IPS DF 19.7 (cell line): ENCODE results near the gene SHROOM3.

Experiments used
- DNase-seq: peaks from one replicate; pipeline ENCODE4 v3.0.0-alpha.2; 2013; ENCODE audit warnings: low read depth, low spot score

SHROOM3 gene

GRCh38 chr4:76780781-76781697 is 346.0 kb downstream of the SHROOM3 start:
- no peak for DNase-seq

GRCh38 chr4:76781698-76782595 is 346.9 kb downstream of the SHROOM3 start:
- DNase-seq = no peak

GRCh38 chr4:76782837-76783236 is 347.8 kb downstream of the SHROOM3 start:
- DNase-seq = no peak

- DNase-seq = no peak
Observed at GRCh38 chr4:76783836-76784235, 348.8 kb downstream of the SHROOM3 start.

GRCh38 chr4:76784237-76784636 is 349.2 kb downstream of the SHROOM3 start:
- DNase-seq = no peak

- no peak for DNase-seq
Observed at GRCh38 chr4:76787898-76788297, 352.9 kb downstream of the SHROOM3 start.

- DNase-seq = no peak
Observed at GRCh38 chr4:76790377-76790776, 355.3 kb downstream of the SHROOM3 start.

- DNase-seq = no peak
Observed at GRCh38 chr4:76791479-76791878, 356.4 kb downstream of the SHROOM3 start.

- DNase-seq = no peak
Observed at GRCh38 chr4:76792418-76792817, 357.4 kb downstream of the SHROOM3 start.

- no peak for DNase-seq
Observed at GRCh38 chr4:76795243-76795642, 360.2 kb downstream of the SHROOM3 start.

- no peak for DNase-seq
Observed at GRCh38 chr4:76799140-76799539, 364.1 kb downstream of the SHROOM3 start.

GRCh38 chr4:76799718-76800117 is 364.7 kb downstream of the SHROOM3 start:
- no peak for DNase-seq

- DNase-seq = no peak
Observed at GRCh38 chr4:76800902-76801301, 365.9 kb downstream of the SHROOM3 start.

GRCh38 chr4:76801621-76802235 is 366.7 kb downstream of the SHROOM3 start:
- no peak for DNase-seq

- no peak for DNase-seq
Observed at GRCh38 chr4:76802236-76803021, 367.4 kb downstream of the SHROOM3 start.

GRCh38 chr4:76803522-76803921 is 368.5 kb downstream of the SHROOM3 start:
- DNase-seq = no peak

- DNase-seq = no peak
Observed at GRCh38 chr4:76804096-76804495, 369.1 kb downstream of the SHROOM3 start.

GRCh38 chr4:76806346-76806745 is 371.3 kb downstream of the SHROOM3 start:
- no peak for DNase-seq

GRCh38 chr4:76806757-76807156 is 371.7 kb downstream of the SHROOM3 start:
- DNase-seq = no peak

GRCh38 chr4:76809594-76810305 is 374.7 kb downstream of the SHROOM3 start:
- no peak for DNase-seq
